SU-DHL-6 (cell line): ENCODE results near the gene PDZD8.

Experiments used
- H2AFZ ChIP-seq: fragments of 200-600 bp; sonication (generic); 2 replicates; pipeline ENCODE4 v1.6.1; 2014; ENCODE audit warnings: low read depth, mild to moderate bottlenecking, moderate library complexity, mixed read lengths, antibody characterized with exemption, low read length; ENCODE audit not compliant: severe bottlenecking
- H3F3A ChIP-seq: fragments of 200-600 bp; shearing (Covaris generic); 2 replicates; pipeline ENCODE4 v1.6.0; 2016; ENCODE audit warnings: antibody characterized with exemption, mild to moderate bottlenecking; ENCODE audit not compliant: insufficient read depth
- H3K27ac ChIP-seq: fragments of 200-600 bp; sonication (generic); 2 replicates; pipeline ENCODE4 v1.5.1; 2016; ENCODE audit warnings: low read depth, mild to moderate bottlenecking, low read length, moderate library complexity, mixed read lengths
- H3K27me3 ChIP-seq: fragments of 200-600 bp; sonication (generic), shearing (Covaris generic); 2 replicates; pipeline ENCODE4 v1.6.0; 2014; ENCODE audit warnings: mild to moderate bottlenecking, low read length
- H3K36me3 ChIP-seq: fragments of 200-600 bp; sonication (generic); 2 replicates; pipeline ENCODE4 v1.6.1; 2014; ENCODE audit warnings: mild to moderate bottlenecking, low read length, mixed read lengths
- H3K4me2 ChIP-seq: fragments of 300-600, 200-600 bp; shearing (Covaris generic), sonication (generic); 2 replicates; pipeline ENCODE4 v1.6.0; 2014; ENCODE audit warnings: low read length, low read depth, mild to moderate bottlenecking; ENCODE audit not compliant: poor library complexity, severe bottlenecking
- H3K4me3 ChIP-seq: fragments of 200-600 bp; sonication (generic); 2 replicates; pipeline ENCODE4 v1.5.1; 2014; ENCODE audit warnings: antibody characterized with exemption, low read length, mild to moderate bottlenecking, mixed read lengths; ENCODE audit not compliant: insufficient read depth, poor library complexity, severe bottlenecking
- H3K79me2 ChIP-seq: fragments of 200-600 bp; sonication (generic); 2 replicates; pipeline ENCODE4 v1.6.1; 2014; ENCODE audit warnings: mild to moderate bottlenecking, low read length, moderate library complexity; ENCODE audit not compliant: insufficient read depth
- H3K9ac ChIP-seq: fragments of 200-600 bp; sonication (generic); 2 replicates; pipeline ENCODE4 v1.7.0; 2014; ENCODE audit warnings: mild to moderate bottlenecking, low read length
- H3K9me2 ChIP-seq: fragments of 200-600 bp; sonication (generic); replicated peaks from 2 replicates; pipeline ENCODE4 v1.6.1; 2014; ENCODE audit warnings: low read length; ENCODE audit not compliant: insufficient read depth
- H3K9me3 ChIP-seq: fragments of 200-600 bp; sonication (generic); 2 replicates; pipeline ENCODE4 v1.6.1; 2014; ENCODE audit warnings: low read length, mixed read lengths; ENCODE audit not compliant: insufficient read depth
- H4K20me1 ChIP-seq: fragments of 200-600 bp; sonication (generic); 2 replicates; pipeline ENCODE4 v1.6.1; 2014; ENCODE audit warnings: low read depth, mild to moderate bottlenecking, antibody characterized with exemption, low read length, moderate library complexity, mixed read lengths
- EZH2phosphoT487 ChIP-seq: fragments of 200-600 bp; sonication (generic), shearing (Covaris generic); conservative IDR thresholded peaks from 2 replicates; pipeline ENCODE4 v1.6.1; 2018; ENCODE audit warnings: mild to moderate bottlenecking, antibody characterized with exemption, low read length, moderate library complexity, mixed read lengths
- TF ChIP-seq, protein P1 (sequence below): fragments of 200-600 bp; sonication (generic); IDR thresholded peaks from one replicate; pipeline ENCODE4 v1.5.1; 2017; ENCODE audit warnings: antibody characterized with exemption, mild to moderate bottlenecking, low read length, moderate library complexity; ENCODE audit not compliant: insufficient read depth, poor library complexity, severe bottlenecking

Gene PDZD8

GRCh38 chr10:117264782-117265181 lies 110.5 kb downstream of the PDZD8 start:
- Histone ChIP-seq H3K79me2 (no peaks in the 10 kb centered on the region), H3K36me3 (no peaks in the 10 kb centered on the region), H3K27me3 (no peaks in the 10 kb centered on the region), H3K9me3 (no peaks in the 10 kb centered on the region), H2AFZ (no peak overlapping the region), H3K4me2 (no peak overlapping the region), H3K9ac (no peak overlapping the region), H3K4me3 (no peak overlapping the region), H3K27ac (no peak overlapping the region), H4K20me1 (no peaks in the 10 kb centered on the region), H3F3A (no peaks in the 10 kb centered on the region), H3K9me2 (no peaks in the 10 kb centered on the region)
- no peak for TF ChIP-seq EZH2phosphoT487
- TF ChIP-seq, protein P1, sequence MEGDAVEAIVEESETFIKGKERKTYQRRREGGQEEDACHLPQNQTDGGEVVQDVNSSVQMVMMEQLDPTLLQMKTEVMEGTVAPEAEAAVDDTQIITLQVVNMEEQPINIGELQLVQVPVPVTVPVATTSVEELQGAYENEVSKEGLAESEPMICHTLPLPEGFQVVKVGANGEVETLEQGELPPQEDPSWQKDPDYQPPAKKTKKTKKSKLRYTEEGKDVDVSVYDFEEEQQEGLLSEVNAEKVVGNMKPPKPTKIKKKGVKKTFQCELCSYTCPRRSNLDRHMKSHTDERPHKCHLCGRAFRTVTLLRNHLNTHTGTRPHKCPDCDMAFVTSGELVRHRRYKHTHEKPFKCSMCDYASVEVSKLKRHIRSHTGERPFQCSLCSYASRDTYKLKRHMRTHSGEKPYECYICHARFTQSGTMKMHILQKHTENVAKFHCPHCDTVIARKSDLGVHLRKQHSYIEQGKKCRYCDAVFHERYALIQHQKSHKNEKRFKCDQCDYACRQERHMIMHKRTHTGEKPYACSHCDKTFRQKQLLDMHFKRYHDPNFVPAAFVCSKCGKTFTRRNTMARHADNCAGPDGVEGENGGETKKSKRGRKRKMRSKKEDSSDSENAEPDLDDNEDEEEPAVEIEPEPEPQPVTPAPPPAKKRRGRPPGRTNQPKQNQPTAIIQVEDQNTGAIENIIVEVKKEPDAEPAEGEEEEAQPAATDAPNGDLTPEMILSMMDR: no peak

- Histone ChIP-seq H3F3A (no peaks in the 10 kb centered on the region), H2AFZ (no peak overlapping the region), H4K20me1 (no peaks in the 10 kb centered on the region), H3K79me2 (no peaks in the 10 kb centered on the region), H3K27ac (no peak overlapping the region), H3K9me2 (no peaks in the 10 kb centered on the region), H3K4me3 (no peak overlapping the region), H3K9ac (no peak overlapping the region), H3K4me2 (no peak overlapping the region), H3K9me3 (no peaks in the 10 kb centered on the region), H3K36me3 (no peaks in the 10 kb centered on the region), H3K27me3 (no peaks in the 10 kb centered on the region)
- no peak for TF ChIP-seq EZH2phosphoT487
- TF ChIP-seq, protein P1: no peak
These were observed 112.3 kb downstream of the PDZD8 start for GRCh38 chr10:117262903-117263293.

DNA sequence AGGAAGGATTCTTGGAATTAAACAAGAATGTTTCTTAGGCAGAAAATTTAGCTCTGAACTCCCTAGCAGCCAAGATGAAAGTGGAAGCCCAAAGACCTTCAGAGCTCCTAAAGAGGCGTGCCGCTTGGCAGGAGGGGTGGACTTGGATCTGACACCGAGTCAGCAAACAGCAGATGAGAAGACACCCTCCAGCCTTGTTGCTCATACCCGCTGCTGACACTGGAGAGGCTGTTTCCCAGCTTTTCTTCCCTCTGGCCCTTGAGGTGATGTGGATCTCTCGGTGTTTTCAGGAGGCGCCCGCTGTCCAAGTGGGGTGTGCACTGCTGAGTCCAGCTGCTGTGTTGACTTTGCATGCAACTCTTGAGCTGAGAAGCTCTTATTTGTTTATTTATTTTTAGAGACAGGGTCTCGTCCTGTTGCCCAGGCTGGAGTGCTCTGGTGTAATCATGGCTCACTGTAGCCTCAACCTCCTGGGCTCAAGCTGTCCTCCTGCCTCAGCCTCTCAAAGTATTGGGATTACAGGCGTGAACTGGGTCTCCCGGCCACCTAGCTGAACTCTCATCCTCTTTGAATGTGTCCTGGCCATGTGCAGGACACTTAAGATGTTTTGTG lies 112.8 kb downstream of the PDZD8 start:
- Histone ChIP-seq H3K4me3 (no peak overlapping the region), H3F3A (no peaks in the 10 kb centered on the region), H3K36me3 (no peaks in the 10 kb centered on the region), H3K9me3 (no peaks in the 10 kb centered on the region), H3K9me2 (no peaks in the 10 kb centered on the region), H2AFZ (no peak overlapping the region), H3K9ac (no peak overlapping the region), H4K20me1 (no peaks in the 10 kb centered on the region), H3K27ac (no peak overlapping the region), H3K4me2 (no peak overlapping the region), H3K79me2 (no peaks in the 10 kb centered on the region), H3K27me3 (no peaks in the 10 kb centered on the region)
- TF ChIP-seq EZH2phosphoT487: no peak
- TF ChIP-seq, protein P1: no peak
